Neural progenitor cell (in vitro differentiated cells): Measurements from ENCODE around the gene AP1M1.

Source experiments
- CTCF ChIP-seq: fragments of 200-600 bp; sonication (generic); IDR thresholded peaks from 2 replicates; pipeline ENCODE4 v1.5.1; 2017; ENCODE audit warnings: antibody characterized with exemption, mild to moderate bottlenecking
- EZH2 ChIP-seq: fragments of 200-600 bp; sonication (generic); IDR thresholded peaks from 2 replicates; pipeline ENCODE4 v1.6.1; 2017; ENCODE audit warnings: antibody characterized with exemption, mild to moderate bottlenecking, moderate library complexity
- EZH2phosphoT487 ChIP-seq: fragments of 200-600 bp; sonication (generic); IDR thresholded peaks from 2 replicates; pipeline ENCODE4 v1.6.1; 2017; ENCODE audit warnings: antibody characterized with exemption

GRCh38 chr19:16274447-16274846 is 76.7 kb downstream of the AP1M1 start:
- TF ChIP-seq CTCF (no peak), EZH2 (no peak), EZH2phosphoT487 (no peak)
